ENCODE data around the gene SPTBN1.

Gene SPTBN1

GRCh38 chr2:54590216-54591120, 134.3 kb downstream of the SPTBN1 start:
- DNase-seq (ENCODE audit: low spot score), result no peak

GRCh38 chr2:54591551-54591950, 135.4 kb downstream of the SPTBN1 start:
- DNase-seq (ENCODE audit: low spot score), result no peak

GRCh38 chr2:54593249-54593648, 137.1 kb downstream of the SPTBN1 start:
- DNase-seq (ENCODE audit: low spot score), result no peak

- DNase-seq (ENCODE audit: low spot score), result no peak
Measured at GRCh38 chr2:54594048-54594447, 137.9 kb downstream of the SPTBN1 start.

- no peak for DNase-seq (ENCODE audit: low spot score)
Measured at GRCh38 chr2:54595161-54595803, 139.2 kb downstream of the SPTBN1 start.

GRCh38 chr2:54595999-54596902, 140.1 kb downstream of the SPTBN1 start:
- DNase-seq (ENCODE audit: low spot score), result no peak

- no peak for DNase-seq (ENCODE audit: low spot score)
Measured at GRCh38 chr2:54597153-54597848, 141.2 kb downstream of the SPTBN1 start.

GRCh38 chr2:54598347-54599325, 142.5 kb downstream of the SPTBN1 start:
- no peak for DNase-seq (ENCODE audit: low spot score)

- no peak for DNase-seq (ENCODE audit: low spot score)
Measured at GRCh38 chr2:54599326-54599710, 143.2 kb downstream of the SPTBN1 start.

GRCh38 chr2:54599914-54600313, 143.8 kb downstream of the SPTBN1 start:
- DNase-seq (ENCODE audit: low spot score), result no peak

GRCh38 chr2:54601339-54601738, 145.2 kb downstream of the SPTBN1 start:
- no peak for DNase-seq (ENCODE audit: low spot score)

GRCh38 chr2:54602736-54603322, 146.7 kb downstream of the SPTBN1 start:
- no peak for DNase-seq (ENCODE audit: low spot score)

GRCh38 chr2:54603357-54603756, 147.2 kb downstream of the SPTBN1 start:
- DNase-seq (ENCODE audit: low spot score), result no peak

- DNase-seq (ENCODE audit: low spot score), result no peak
Measured at GRCh38 chr2:54603796-54604195, 147.7 kb downstream of the SPTBN1 start.

- no peak for DNase-seq (ENCODE audit: low spot score)
Measured at GRCh38 chr2:54604871-54605270, 148.7 kb downstream of the SPTBN1 start.

GRCh38 chr2:54605836-54606235, 149.7 kb downstream of the SPTBN1 start:
- DNase-seq (ENCODE audit: low spot score), result no peak

GRCh38 chr2:54606393-54606958, 150.3 kb downstream of the SPTBN1 start:
- no peak for DNase-seq (ENCODE audit: low spot score)

GRCh38 chr2:54608224-54608623, 152.1 kb downstream of the SPTBN1 start:
- no peak for DNase-seq (ENCODE audit: low spot score)

GRCh38 chr2:54609241-54609640, 153.1 kb downstream of the SPTBN1 start:
- no peak for DNase-seq (ENCODE audit: low spot score)

- no peak for DNase-seq (ENCODE audit: low spot score)
Measured at GRCh38 chr2:54609647-54610046, 153.5 kb downstream of the SPTBN1 start.

All from RKO (cell line).